Panc1 (cell line): ENCODE results near the gene SPEG. TPM values are rescaled to one million over a fixed set of nuclear protein-coding genes. Genes with fewer than 3 reads are reported as not detected.

Experiments
- ATAC-seq: fragments of 200-7000 bp; cut with Tn5 transposase; 2 replicates; pipeline ENCODE4 v1.9.1; 2020; ENCODE audit warnings: mild to moderate bottlenecking, moderate library complexity
- BruUV-seq: library from RNA; stranded (reverse); fragments of 400-500 nt; replicated peaks from 2 replicates; lab custom pipeline; 2021; lab: Mats Ljungman, UMichigan
- CTCF ChIA-PET: fragments of 300-600 bp; sonication (Branson Sonifier 250); formaldehyde crosslinking; loops from one replicate; lab custom pipeline; 2022; ENCODE audit warnings: antibody characterized with exemption; lab: Charles Lee
- POLR2A ChIA-PET: fragments of 300-600 bp; sonication (Branson Sonifier 250); formaldehyde crosslinking; loops from one replicate; lab custom pipeline; 2022; ENCODE audit warnings: antibody characterized with exemption; lab: Charles Lee
- DNase-seq: peaks from one replicate; pipeline ENCODE4 v3.0.0-alpha.2; 2010; ENCODE audit warnings: low read depth, low spot score
- H3K27ac ChIP-seq: 2 replicates; pipeline ENCODE4 v1.5.1; 2011; ENCODE audit warnings: mild to moderate bottlenecking, low read length, inconsistent platforms
- H3K27me3 ChIP-seq: fragments of 200-500 bp; sonication (Bioruptor generic); 2 replicates; pipeline ENCODE4 v1.6.0; 2014; ENCODE audit warnings: low read length, inconsistent platforms; ENCODE audit not compliant: control insufficient read depth, insufficient read depth
- H3K36me3 ChIP-seq: fragments of 200-500 bp; sonication (Bioruptor generic); 2 replicates; pipeline ENCODE4 v1.5.1; 2014; ENCODE audit warnings: inconsistent platforms, mild to moderate bottlenecking, low read length, moderate library complexity; ENCODE audit not compliant: control insufficient read depth, insufficient read depth
- H3K4me1 ChIP-seq: 2 replicates; pipeline ENCODE4 v1.5.1; 2011; ENCODE audit warnings: inconsistent platforms, mild to moderate bottlenecking, low read length, moderate library complexity; ENCODE audit not compliant: control insufficient read depth, insufficient read depth
- H3K4me3 ChIP-seq, 2 experiments: 2 replicates each; pipeline ENCODE4 v1.5.1; 2011 to 2012; ENCODE audit warnings: low read depth in 2 of 2, low read length in 2 of 2, mild to moderate bottlenecking in 2 of 2, inconsistent platforms in 1 of 2, moderate library complexity in 1 of 2
- H3K9me3 ChIP-seq: fragments of 200-500 bp; sonication (Bioruptor generic); 2 replicates; pipeline ENCODE4 v1.5.1; 2014; ENCODE audit warnings: low read depth, mild to moderate bottlenecking, inconsistent platforms, low read length, moderate library complexity; ENCODE audit not compliant: control insufficient read depth, insufficient read depth
- POLR2AphosphoS5 ChIP-seq: IDR thresholded peaks from 2 replicates; pipeline ENCODE4 v1.6.1; 2012; ENCODE audit warnings: mild to moderate bottlenecking, low read depth, low read length, moderate library complexity
- SIN3A ChIP-seq: IDR thresholded peaks from 2 replicates; pipeline ENCODE4 v1.6.1; 2012; ENCODE audit warnings: low read depth, mild to moderate bottlenecking, low read length, moderate library complexity, borderline replicate concordance; ENCODE audit not compliant: insufficient read depth
- TCF7L2 ChIP-seq: IDR thresholded peaks from 2 replicates; pipeline ENCODE4 v1.6.1; 2011; ENCODE audit warnings: mild to moderate bottlenecking, low read depth, low read length, inconsistent platforms
- in situ Hi-C: cut with HindIII; loops from 2 replicates; pipeline ENCODE4 v1.10.0; 2016; ENCODE audit warnings: low sequenced_read_pairs, low pct_unique_long_range_greater_than_20kb
- intact Hi-C: fragments of 100-400 bp; cut with micrococcal nuclease; formaldehyde crosslinking; loops from one replicate; pipeline ENCODE4 v1.10.0; 2022; ENCODE audit not compliant: unreplicated experiment
- total RNA-seq: library from RNA; stranded (reverse); gene quantifications from one replicate; pipeline ENCODE4 v1.2.1, GENCODE V29; 2021; ENCODE audit not compliant: unreplicated experiment
- TF ChIP-seq, protein P1 (sequence below), 2 experiments: IDR thresholded peaks; 2 replicates each; pipeline ENCODE4 v1.6.1; 2011 to 2012; ENCODE audit warnings: low read depth in 2 of 2, control low read depth in 1 of 2, low read length in 1 of 2, mild to moderate bottlenecking in 1 of 2, moderate library complexity in 1 of 2; ENCODE audit not compliant: insufficient read depth in 1 of 2
- TF ChIP-seq, protein P2 (sequence below): fragments of 450-650 bp; IDR thresholded peaks from 2 replicates; pipeline ENCODE4 v1.5.1; 2017; ENCODE audit warnings: mild to moderate bottlenecking

Gene SPEG
- total RNA-seq, 1 experiment from 2014 or later: 3.4 TPM

DNA sequence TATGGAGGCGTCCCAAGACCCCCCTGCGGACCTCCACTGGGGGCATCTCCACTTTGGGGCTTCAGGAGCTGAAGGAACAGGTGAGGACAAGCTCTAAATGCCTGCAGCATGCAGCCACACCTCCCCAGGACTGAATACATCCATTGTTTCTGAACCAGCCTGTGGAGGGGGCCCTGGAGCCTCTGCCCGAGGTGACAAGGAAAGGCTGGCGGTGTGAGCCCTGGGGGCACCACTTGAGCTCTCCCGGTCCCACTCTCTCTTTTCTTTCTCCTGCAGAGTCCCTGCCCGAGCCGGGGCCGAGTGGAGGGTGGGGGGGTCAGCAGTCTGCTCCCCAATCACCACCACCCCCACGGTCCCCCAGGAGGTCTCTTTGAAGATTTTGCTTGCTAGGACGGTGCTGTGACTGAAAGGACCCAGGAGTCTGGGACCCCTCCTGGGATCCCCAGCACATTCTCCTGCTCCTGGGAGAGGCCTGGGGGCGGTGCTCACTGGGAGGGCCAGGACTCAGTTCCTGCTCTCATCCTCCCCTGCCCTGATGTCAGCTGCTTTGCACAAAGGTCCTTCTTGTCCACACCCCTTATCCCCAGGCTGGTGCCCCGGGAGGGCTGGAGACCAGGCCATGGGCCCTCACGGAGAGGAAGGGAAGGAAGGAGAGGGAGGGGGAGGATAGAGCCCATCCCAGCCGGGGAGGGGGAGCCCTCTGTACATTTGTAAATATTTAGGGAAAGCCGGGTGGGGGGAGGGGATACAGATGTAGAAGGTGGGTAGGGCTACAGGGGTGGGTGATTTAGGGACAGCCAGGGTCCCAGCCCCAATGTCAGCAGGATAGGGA, 103.2 kb downstream of the SPEG start:
- TF ChIP-seq SIN3A: no peak
- TF ChIP-seq, protein P1, sequence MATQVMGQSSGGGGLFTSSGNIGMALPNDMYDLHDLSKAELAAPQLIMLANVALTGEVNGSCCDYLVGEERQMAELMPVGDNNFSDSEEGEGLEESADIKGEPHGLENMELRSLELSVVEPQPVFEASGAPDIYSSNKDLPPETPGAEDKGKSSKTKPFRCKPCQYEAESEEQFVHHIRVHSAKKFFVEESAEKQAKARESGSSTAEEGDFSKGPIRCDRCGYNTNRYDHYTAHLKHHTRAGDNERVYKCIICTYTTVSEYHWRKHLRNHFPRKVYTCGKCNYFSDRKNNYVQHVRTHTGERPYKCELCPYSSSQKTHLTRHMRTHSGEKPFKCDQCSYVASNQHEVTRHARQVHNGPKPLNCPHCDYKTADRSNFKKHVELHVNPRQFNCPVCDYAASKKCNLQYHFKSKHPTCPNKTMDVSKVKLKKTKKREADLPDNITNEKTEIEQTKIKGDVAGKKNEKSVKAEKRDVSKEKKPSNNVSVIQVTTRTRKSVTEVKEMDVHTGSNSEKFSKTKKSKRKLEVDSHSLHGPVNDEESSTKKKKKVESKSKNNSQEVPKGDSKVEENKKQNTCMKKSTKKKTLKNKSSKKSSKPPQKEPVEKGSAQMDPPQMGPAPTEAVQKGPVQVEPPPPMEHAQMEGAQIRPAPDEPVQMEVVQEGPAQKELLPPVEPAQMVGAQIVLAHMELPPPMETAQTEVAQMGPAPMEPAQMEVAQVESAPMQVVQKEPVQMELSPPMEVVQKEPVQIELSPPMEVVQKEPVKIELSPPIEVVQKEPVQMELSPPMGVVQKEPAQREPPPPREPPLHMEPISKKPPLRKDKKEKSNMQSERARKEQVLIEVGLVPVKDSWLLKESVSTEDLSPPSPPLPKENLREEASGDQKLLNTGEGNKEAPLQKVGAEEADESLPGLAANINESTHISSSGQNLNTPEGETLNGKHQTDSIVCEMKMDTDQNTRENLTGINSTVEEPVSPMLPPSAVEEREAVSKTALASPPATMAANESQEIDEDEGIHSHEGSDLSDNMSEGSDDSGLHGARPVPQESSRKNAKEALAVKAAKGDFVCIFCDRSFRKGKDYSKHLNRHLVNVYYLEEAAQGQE (IDR thresholded peaks at IDR 0.05; ENCODE audit: insufficient read depth in 1 of 2, low read depth in 2 of 2, low read length in 1 of 2): no peak
- TF ChIP-seq, protein P2, sequence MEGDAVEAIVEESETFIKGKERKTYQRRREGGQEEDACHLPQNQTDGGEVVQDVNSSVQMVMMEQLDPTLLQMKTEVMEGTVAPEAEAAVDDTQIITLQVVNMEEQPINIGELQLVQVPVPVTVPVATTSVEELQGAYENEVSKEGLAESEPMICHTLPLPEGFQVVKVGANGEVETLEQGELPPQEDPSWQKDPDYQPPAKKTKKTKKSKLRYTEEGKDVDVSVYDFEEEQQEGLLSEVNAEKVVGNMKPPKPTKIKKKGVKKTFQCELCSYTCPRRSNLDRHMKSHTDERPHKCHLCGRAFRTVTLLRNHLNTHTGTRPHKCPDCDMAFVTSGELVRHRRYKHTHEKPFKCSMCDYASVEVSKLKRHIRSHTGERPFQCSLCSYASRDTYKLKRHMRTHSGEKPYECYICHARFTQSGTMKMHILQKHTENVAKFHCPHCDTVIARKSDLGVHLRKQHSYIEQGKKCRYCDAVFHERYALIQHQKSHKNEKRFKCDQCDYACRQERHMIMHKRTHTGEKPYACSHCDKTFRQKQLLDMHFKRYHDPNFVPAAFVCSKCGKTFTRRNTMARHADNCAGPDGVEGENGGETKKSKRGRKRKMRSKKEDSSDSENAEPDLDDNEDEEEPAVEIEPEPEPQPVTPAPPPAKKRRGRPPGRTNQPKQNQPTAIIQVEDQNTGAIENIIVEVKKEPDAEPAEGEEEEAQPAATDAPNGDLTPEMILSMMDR: no peak
- no peak for TF ChIP-seq TCF7L2
- TF ChIP-seq POLR2AphosphoS5: no peak
- ChIA-PET CTCF (interaction anchor here (0.5 to 0.8 kb wide), 4 partner anchors 27 to 150 kb away, joined by 3 to 6 read pairs (median 4); partner anchors contain the start of gene DNPEP), POLR2A (no interaction called here)
- ATAC-seq (no peak), DNase-seq (no peak)
- Histone ChIP-seq H3K27me3 (no peaks in the 10 kb centered on the region), H3K36me3 (0 out of 2 replicates have a peak, but pooled peaks cover 2% of the 10 kb centered on the region), H3K27ac (no peak overlapping the region), H3K4me1 (peaks cover 9% of the 10 kb centered on the region; the same call in 1 of the 2 replicates), H3K4me3 (no peak overlapping the region), H3K9me3 (no peaks in the 10 kb centered on the region)
- intact Hi-C loops: loop anchor here (1.0 kb wide), 1 partner anchor 104 kb away; no protein-coding TSS in a partner anchor
- no TSS peak for BruUV-seq
- in situ Hi-C loops: no loop called here

DNA sequence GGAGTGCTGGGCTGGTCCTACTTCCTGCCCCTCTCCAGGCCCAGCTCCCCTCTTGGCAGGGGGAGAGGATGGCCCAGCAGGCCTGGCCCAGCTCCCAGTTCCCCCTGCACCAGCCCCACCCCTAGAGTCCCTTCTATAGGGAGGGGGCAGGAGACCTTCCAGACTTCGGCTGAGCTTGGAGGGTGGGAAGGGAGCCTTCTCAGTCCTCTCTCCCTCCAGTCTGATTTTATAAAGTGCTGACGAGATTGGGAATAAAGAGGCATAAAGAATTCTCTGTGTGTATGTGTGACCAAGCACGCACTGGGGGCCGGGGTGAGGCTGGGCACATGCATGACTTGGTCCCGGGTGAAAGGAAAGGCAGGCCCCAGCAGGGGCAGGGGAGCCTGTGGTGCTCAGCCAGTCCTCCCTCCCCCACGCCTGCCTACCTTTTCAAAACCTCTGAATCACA, 103.9 kb downstream of the SPEG start:
- no peak for TF ChIP-seq TCF7L2
- ATAC-seq (no peak), DNase-seq (no peak)
- H3K4me3 ChIP-seq: no peak overlapping the region
- no peaks in the 10 kb centered on the region for H3K27me3 ChIP-seq
- no peak overlapping the region for H3K27ac ChIP-seq
- in situ Hi-C loops (no loop called here), intact Hi-C loops (loop anchor here (1.0 kb wide), 1 partner anchor 104 kb away; no protein-coding TSS in a partner anchor)
- CTCF ChIA-PET: interaction anchor here (0.8 kb wide), 1 partner anchor 31 kb away, joined by 3 read pairs; no protein-coding TSS in a partner anchor
- no TSS peak for BruUV-seq
- POLR2A ChIA-PET: no interaction called here
- H3K36me3 ChIP-seq: 0 out of 2 replicates have a peak, but pooled peaks cover 2% of the 10 kb centered on the region
- H3K4me1 ChIP-seq: peaks cover 9% of the 10 kb centered on the region; the same call in 1 of the 2 replicates
- no peaks in the 10 kb centered on the region for H3K9me3 ChIP-seq
